ENCODE results near the gene CELF5. TPM values are rescaled to one million over a fixed set of nuclear protein-coding genes. Genes with fewer than 3 reads are reported as not detected.
"Not testable (repeated sequence)": the region's sequence is repeated elsewhere in the genome, so short reads cannot be mapped to it uniquely, and the experiment has no call there.

The CELF5 gene
- total RNA-seq, 2 experiments from 2014 or later = not detected

DNA sequence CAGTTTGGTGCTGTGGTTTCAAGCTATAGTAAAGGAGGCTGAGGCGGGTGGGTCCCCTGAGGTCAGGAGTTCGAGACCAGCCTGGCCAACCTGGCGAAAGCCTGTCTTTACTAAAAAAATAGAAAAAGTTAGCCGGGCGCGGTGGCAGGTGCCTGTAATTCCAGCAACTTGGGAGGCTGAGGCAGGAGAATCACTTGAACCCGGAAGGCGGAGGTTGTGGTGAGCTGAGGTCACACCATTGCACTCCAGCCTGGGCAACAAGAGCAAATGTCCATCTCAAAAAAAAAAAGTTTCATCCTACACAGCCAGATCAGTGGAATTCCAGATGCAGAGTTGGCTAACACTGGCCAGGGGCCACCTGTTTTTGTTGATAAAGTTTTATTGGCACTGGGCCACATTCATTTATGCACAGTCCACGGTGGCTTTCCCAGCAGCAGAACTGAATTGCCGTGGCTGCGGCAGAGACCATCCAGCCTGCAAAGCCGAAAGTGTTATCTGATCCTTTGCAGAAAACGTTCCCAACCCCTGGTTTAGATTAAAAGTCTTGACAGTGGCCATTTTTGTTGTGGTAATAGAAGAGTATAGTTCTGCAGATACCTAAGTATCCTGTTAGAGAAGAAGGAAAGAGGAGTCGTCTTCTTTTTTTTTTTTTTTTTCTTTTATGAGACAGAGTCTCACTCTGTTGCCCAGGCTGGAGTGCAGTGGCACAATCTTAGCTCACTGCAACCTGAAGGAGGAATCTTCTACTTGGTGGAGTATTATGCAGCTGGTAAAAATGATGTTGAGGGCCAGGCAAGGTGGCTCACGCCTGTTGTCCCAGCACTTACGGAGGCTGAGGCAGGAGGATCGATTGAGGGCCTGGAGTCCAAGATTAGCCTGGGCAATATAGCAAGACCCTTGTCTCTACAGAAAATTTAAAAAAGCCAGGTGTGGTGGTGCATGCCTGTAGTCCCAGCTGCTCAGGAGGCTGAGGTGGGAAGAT lies 30.1 kb upstream of the CELF5 start:
- Mint-ChIP-seq H3K9me3 (ENCODE audit: low read depth) (no peaks in the 10 kb centered on the region), H3K4me1 (peaks cover 3% of the 10 kb centered on the region), H3K36me3 (peaks cover 7% of the 10 kb centered on the region), H3K27me3 (no peaks in the 10 kb centered on the region), H3K4me3 (no peak overlapping the region), H3K27ac (no peak overlapping the region)
- DNase-seq = no peak
- CTCF ChIA-PET = interaction anchor here (1.0 kb wide), 1 partner anchor 30 kb away, joined by 3 read pairs; the partner anchor contains the start of gene CELF5
- no peak for ATAC-seq

DNA sequence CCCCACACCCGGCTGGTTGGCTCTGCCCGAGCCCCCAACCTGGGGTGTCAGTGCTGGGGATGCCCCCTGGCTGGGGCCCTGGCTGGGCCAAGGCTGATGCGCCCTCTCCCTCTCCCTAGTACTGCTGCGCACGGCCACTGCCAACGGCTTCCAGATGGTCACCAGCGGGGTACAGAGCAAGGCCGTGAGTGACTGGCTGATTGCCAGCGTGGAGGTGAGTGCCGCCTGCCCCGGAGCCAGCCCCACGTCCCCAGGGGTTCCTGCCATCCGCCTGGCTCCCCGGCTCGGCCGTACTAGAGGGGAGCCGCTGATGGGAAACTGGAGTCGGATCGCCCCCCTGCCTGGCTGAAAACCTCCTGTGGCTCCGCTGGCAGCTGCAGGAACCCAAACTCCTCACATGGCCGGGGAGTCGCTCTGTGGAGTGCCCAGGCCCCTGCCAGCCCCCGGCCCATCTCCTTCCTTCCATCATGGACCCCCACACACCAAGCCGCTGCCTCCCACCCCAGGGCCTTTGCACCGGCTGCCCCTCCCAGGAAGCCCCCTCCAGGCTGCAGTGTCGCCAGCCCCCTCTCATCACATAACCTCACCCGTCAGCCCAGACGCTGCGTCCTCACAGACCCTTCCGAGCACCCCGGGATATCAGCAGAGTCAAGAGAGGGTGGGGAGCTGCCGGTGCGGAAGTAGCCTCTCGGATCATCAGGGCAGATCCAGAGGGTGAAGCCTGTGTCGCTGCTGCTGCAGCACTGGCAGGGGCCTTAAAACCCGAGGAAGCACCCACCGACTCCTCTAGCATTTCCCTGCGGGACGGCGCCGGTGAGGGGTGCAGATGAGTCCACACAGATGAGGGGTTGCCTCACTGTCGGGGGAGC lies 28.2 kb upstream of the CELF5 start:
- Mint-ChIP-seq H3K27me3 (no peaks in the 10 kb centered on the region), H3K4me1 (no peaks in the 10 kb centered on the region), H3K27ac (no peak overlapping the region), H3K4me3 (no peak overlapping the region), H3K9me3 (ENCODE audit: low read depth) (no peaks in the 10 kb centered on the region), H3K36me3 (peaks cover 6% of the 10 kb centered on the region)
- no peak for DNase-seq
- ATAC-seq = no peak
- CTCF ChIA-PET = no interaction called here

- peaks cover 6% of the 10 kb centered on the region for H3K36me3 Mint-ChIP-seq
- H3K4me1 Mint-ChIP-seq = no peaks in the 10 kb centered on the region
- no peak for ATAC-seq
- no peaks in the 10 kb centered on the region for H3K9me3 Mint-ChIP-seq (ENCODE audit: low read depth)
- no peak overlapping the region for H3K4me3 Mint-ChIP-seq
- CTCF ChIA-PET = no interaction called here
- no peak overlapping the region for H3K27ac Mint-ChIP-seq
- no peaks in the 10 kb centered on the region for H3K27me3 Mint-ChIP-seq
- no peak for DNase-seq
These were observed 27.6 kb upstream of the CELF5 start for GRCh38 chr19:3196933-3197205.

GRCh38 chr19:3198901-3199700 lies 25.4 kb upstream of the CELF5 start:
- ATAC-seq (no peak), DNase-seq (no peak)
- H3K36me3 Mint-ChIP-seq = peaks cover 4% of the 10 kb centered on the region
- H3K4me1 Mint-ChIP-seq = no peaks in the 10 kb centered on the region
- no peak overlapping the region for H3K4me3 Mint-ChIP-seq
- no peaks in the 10 kb centered on the region for H3K9me3 Mint-ChIP-seq (ENCODE audit: low read depth)
- H3K27ac Mint-ChIP-seq = no peak overlapping the region
- H3K27me3 Mint-ChIP-seq = no peaks in the 10 kb centered on the region
- CTCF ChIA-PET = interaction anchor here (1.8 kb wide), 1 partner anchor 249 kb away, joined by 3 read pairs; no protein-coding TSS in a partner anchor

GRCh38 chr19:3201072-3201700 lies 23.3 kb upstream of the CELF5 start:
- Mint-ChIP-seq H3K4me3 (no peak overlapping the region), H3K9me3 (ENCODE audit: low read depth) (no peaks in the 10 kb centered on the region), H3K27me3 (no peaks in the 10 kb centered on the region), H3K36me3 (peaks cover 3% of the 10 kb centered on the region), H3K4me1 (no peaks in the 10 kb centered on the region), H3K27ac (no peak overlapping the region)
- CTCF ChIA-PET = interaction anchor here (1.5 to 1.9 kb wide), 2 partner anchors 9 to 10 kb away, joined by 4 read pairs; no protein-coding TSS in a partner anchor
- ATAC-seq = no peak
- no peak for DNase-seq

GRCh38 chr19:3201911-3202310 lies 22.6 kb upstream of the CELF5 start:
- H3K9me3 Mint-ChIP-seq (ENCODE audit: low read depth) = no peaks in the 10 kb centered on the region
- CTCF ChIA-PET = interaction anchor here (1.5 to 1.9 kb wide), 2 partner anchors 8 to 9 kb away, joined by 4 read pairs; no protein-coding TSS in a partner anchor
- DNase-seq (no peak), ATAC-seq (no peak)
- peaks cover 3% of the 10 kb centered on the region for H3K36me3 Mint-ChIP-seq
- no peak overlapping the region for H3K4me3 Mint-ChIP-seq
- no peak overlapping the region for H3K27ac Mint-ChIP-seq
- H3K4me1 Mint-ChIP-seq = no peaks in the 10 kb centered on the region
- no peaks in the 10 kb centered on the region for H3K27me3 Mint-ChIP-seq

DNA sequence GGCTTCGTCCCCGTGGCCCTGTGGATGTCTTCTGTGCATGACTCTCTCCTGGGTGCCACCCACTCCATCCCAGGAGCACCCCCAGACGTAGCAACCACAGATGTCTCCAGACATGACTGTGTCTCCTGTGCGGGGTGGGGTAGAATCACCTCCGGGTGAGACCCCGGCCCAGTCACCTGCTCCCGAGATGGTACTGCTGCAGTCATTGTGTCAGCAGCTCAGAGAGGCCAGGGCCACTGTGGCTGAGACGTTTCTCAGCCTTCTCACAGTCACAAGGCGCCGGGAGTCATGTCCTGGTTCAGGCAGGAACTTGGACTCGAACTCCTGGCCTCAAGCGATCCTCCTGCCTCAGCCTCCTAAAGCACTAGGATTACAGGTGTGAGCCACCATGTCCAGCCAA lies 22.1 kb upstream of the CELF5 start:
- H3K4me1 Mint-ChIP-seq = no peaks in the 10 kb centered on the region
- peaks cover 3% of the 10 kb centered on the region for H3K36me3 Mint-ChIP-seq
- CTCF ChIA-PET = interaction anchor here (1.5 kb wide), 1 partner anchor 9 kb away, joined by 4 read pairs; no protein-coding TSS in a partner anchor
- no peaks in the 10 kb centered on the region for H3K27me3 Mint-ChIP-seq
- H3K4me3 Mint-ChIP-seq = no peak overlapping the region
- H3K9me3 Mint-ChIP-seq (ENCODE audit: low read depth) = no peaks in the 10 kb centered on the region
- ATAC-seq (no peak), DNase-seq (no peak)
- H3K27ac Mint-ChIP-seq = no peak overlapping the region

- H3K9me3 Mint-ChIP-seq (ENCODE audit: low read depth); H3K36me3 Mint-ChIP-seq; ATAC-seq; H3K27ac Mint-ChIP-seq; H3K27me3 Mint-ChIP-seq; H3K4me1 Mint-ChIP-seq; H3K4me3 Mint-ChIP-seq; CTCF ChIA-PET; DNase-seq: not testable (repeated sequence)
These were observed 21.6 kb upstream of the CELF5 start for GRCh38 chr19:3202895-3203294.

GRCh38 chr19:3203805-3204645 lies 20.4 kb upstream of the CELF5 start:
- Mint-ChIP-seq H3K9me3 (ENCODE audit: low read depth) (no peaks in the 10 kb centered on the region), H3K27me3 (no peaks in the 10 kb centered on the region), H3K4me1 (no peaks in the 10 kb centered on the region), H3K4me3 (no peak overlapping the region), H3K36me3 (peaks cover 3% of the 10 kb centered on the region), H3K27ac (no peak overlapping the region)
- no peak for DNase-seq
- CTCF ChIA-PET = no interaction called here
- no peak for ATAC-seq

DNA sequence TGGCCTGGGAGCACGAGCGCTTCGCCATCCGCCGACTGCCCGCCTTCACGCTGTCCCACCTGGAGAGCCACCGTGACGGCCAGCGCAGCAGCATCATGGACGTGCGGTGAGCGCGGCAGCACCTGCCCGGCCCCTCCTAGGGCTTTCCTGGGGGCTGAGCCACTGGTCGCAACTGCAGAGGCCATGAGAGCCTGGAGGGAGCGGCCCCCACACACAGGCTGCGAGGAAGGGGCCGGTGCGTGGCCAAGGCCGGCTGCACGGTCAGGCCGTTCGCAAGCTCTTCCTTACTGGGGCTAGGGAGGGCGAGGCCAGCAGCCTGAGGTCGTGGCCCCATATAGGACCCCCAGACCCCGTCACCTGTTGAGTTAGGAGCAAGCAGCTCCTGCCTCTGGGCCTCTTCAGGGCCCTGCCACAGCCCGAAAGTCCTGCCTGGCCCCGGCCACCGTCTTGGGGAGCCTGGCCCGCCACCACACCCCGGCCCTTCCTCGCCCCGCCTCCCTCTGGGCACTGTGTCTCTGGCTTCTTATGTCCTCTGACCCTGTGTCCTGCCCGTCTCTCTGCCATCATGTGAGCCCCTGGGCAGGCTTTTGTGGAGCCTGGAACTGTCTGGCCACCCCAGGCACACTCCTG lies 19.7 kb upstream of the CELF5 start:
- CTCF ChIA-PET = no interaction called here
- no peak for DNase-seq
- Mint-ChIP-seq H3K27ac (no peak overlapping the region), H3K27me3 (no peaks in the 10 kb centered on the region), H3K36me3 (peaks cover 3% of the 10 kb centered on the region), H3K9me3 (ENCODE audit: low read depth) (no peaks in the 10 kb centered on the region), H3K4me3 (no peak overlapping the region), H3K4me1 (no peaks in the 10 kb centered on the region)
- ATAC-seq = no peak

- CTCF ChIA-PET = interaction anchor here (0.5 kb wide), 1 partner anchor 125 kb away, joined by 3 read pairs; no protein-coding TSS in a partner anchor
- DNase-seq (no peak), ATAC-seq (no peak)
- H3K4me3 Mint-ChIP-seq = no peak overlapping the region
- no peaks in the 10 kb centered on the region for H3K27me3 Mint-ChIP-seq
- no peaks in the 10 kb centered on the region for H3K9me3 Mint-ChIP-seq (ENCODE audit: low read depth)
- peaks cover 2% of the 10 kb centered on the region for H3K36me3 Mint-ChIP-seq
- H3K27ac Mint-ChIP-seq = no peak overlapping the region
- H3K4me1 Mint-ChIP-seq = peaks cover 3% of the 10 kb centered on the region
These were observed 18.1 kb upstream of the CELF5 start for GRCh38 chr19:3206216-3206953.

All from activated CD8-positive, alpha-beta memory T cell treated with anti-CD3 and anti-CD28 coated beads, Interleukin-2, amount 10 ng/mL, durations not matched to agents 7 days and 5 days (primary cell).